HPDE6-E6E7 (cell line): ENCODE measurements around the gene SYNDIG1.

Source experiments
- DNase-seq: peaks from one replicate; pipeline ENCODE4 v3.0.0; 2011; ENCODE audit warnings: missing footprints; ENCODE audit errors: extremely low spot score

SYNDIG1 gene

GRCh38 chr20:24446811-24447210 lies 22.6 kb upstream of the SYNDIG1 start:
- no peak for DNase-seq

GRCh38 chr20:24448170-24448569 lies 21.3 kb upstream of the SYNDIG1 start:
- DNase-seq: no peak

GRCh38 chr20:24449026-24449720 lies 20.3 kb upstream of the SYNDIG1 start:
- DNase-seq: no peak

- DNase-seq: no peak
Observed at GRCh38 chr20:24450177-24450576, 19.3 kb upstream of the SYNDIG1 start.

- DNase-seq: no peak
Observed at GRCh38 chr20:24450624-24451376, 18.6 kb upstream of the SYNDIG1 start.

- DNase-seq: no peak
Observed at GRCh38 chr20:24451428-24451827, 18.0 kb upstream of the SYNDIG1 start.

- no peak for DNase-seq
Observed at GRCh38 chr20:24452016-24452415, 17.4 kb upstream of the SYNDIG1 start.

GRCh38 chr20:24452498-24453127 lies 16.8 kb upstream of the SYNDIG1 start:
- no peak for DNase-seq

- no peak for DNase-seq
Observed at GRCh38 chr20:24453869-24454268, 15.6 kb upstream of the SYNDIG1 start.

- DNase-seq: no peak
Observed at GRCh38 chr20:24455081-24455480, 14.3 kb upstream of the SYNDIG1 start.

- no peak for DNase-seq
Observed at GRCh38 chr20:24456398-24456781, 13.0 kb upstream of the SYNDIG1 start.

GRCh38 chr20:24458436-24458835 lies 11.0 kb upstream of the SYNDIG1 start:
- no peak for DNase-seq

GRCh38 chr20:24459733-24460132 lies 9.7 kb upstream of the SYNDIG1 start:
- DNase-seq: no peak

GRCh38 chr20:24460712-24461111 lies 8.7 kb upstream of the SYNDIG1 start:
- DNase-seq: no peak

- DNase-seq: no peak
Observed at GRCh38 chr20:24461848-24462247, 7.6 kb upstream of the SYNDIG1 start.

GRCh38 chr20:24462460-24463010 lies 6.9 kb upstream of the SYNDIG1 start:
- no peak for DNase-seq

- DNase-seq: no peak
Observed at GRCh38 chr20:24465159-24465558, 4.3 kb upstream of the SYNDIG1 start.

GRCh38 chr20:24465730-24466129 lies 3.7 kb upstream of the SYNDIG1 start:
- DNase-seq: no peak

- no peak for DNase-seq
Observed at GRCh38 chr20:24468401-24469115, 871 bp upstream of the SYNDIG1 start.

- no peak for DNase-seq
Observed at GRCh38 chr20:24469894-24470745, 691 bp downstream of the SYNDIG1 start.
